ENCODE results near the gene NAV3. TPM values are rescaled to one million over a fixed set of nuclear protein-coding genes. Genes with fewer than 3 reads are reported as not detected.

The NAV3 gene
- total RNA-seq, 1 experiment from 2014 or later, result 3.0 TPM

DNA sequence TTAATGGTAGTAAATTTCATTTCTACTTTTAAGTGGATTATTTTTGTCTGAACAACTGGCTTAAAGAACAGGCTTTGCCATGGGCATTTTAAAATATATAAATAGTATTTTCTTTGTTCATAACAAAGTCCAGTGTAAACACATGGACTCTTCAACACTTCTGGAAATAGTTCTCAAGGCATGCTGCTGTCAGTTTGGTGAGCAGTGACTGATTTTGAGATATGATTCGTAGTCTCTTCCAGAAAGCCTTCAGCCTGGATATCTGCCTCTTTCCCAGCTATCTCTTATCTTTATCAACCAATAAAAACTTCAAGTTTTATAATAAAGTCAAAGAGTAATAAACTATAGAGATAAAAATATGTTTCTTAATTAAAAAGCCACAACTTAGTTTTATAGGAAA, 110.7 kb downstream of the NAV3 start:
- Histone ChIP-seq H3K9ac (ENCODE audit: extremely low read depth, insufficient read length, low read length) (no peak overlapping the region), H4K20me1 (ENCODE audit: control insufficient read depth, insufficient read depth, insufficient read length) (no peaks in the 10 kb centered on the region), H4K8ac (replicated peaks; ENCODE audit: insufficient read length, low read depth, low read length) (no peak overlapping the region), H3K14ac (ENCODE audit: insufficient read depth, low read length) (no peak overlapping the region), H3K27ac (ENCODE audit: insufficient read length, low read depth, low read length) (no peak overlapping the region), H3K27me3 (ENCODE audit: insufficient read depth, low read length) (no peaks in the 10 kb centered on the region), H3K23ac (ENCODE audit: insufficient read length, low read depth, low read length) (no peak overlapping the region), H3K9me3 (ENCODE audit: control insufficient read depth, low read depth, low read length) (no peaks in the 10 kb centered on the region), H2BK15ac (ENCODE audit: low read depth, low read length) (no peak overlapping the region), H3K18ac (ENCODE audit: insufficient read length, low read depth, low read length) (no peak overlapping the region), H3K56ac (ENCODE audit: insufficient read length, low read depth, low read length) (no peak overlapping the region), H3K4me1 (ENCODE audit: insufficient read depth, low read length) (no peaks in the 10 kb centered on the region; the same call in 1 of the 2 replicates), H2BK12ac (ENCODE audit: insufficient read length, low read depth, low read length) (no peak overlapping the region), H2BK120ac (ENCODE audit: low read depth, low read length, poor library complexity, severe bottlenecking) (no peak overlapping the region), H4K91ac (ENCODE audit: insufficient read length, low read depth, low read length) (no peak overlapping the region), H2AFZ (ENCODE audit: low read length) (no peak overlapping the region), H2AK5ac (ENCODE audit: insufficient read length, low read length) (no peak overlapping the region), H3K79me1 (ENCODE audit: insufficient read depth, low read depth, low read length, poor library complexity, severe bottlenecking) (no peaks in the 10 kb centered on the region), H3T11ph (ENCODE audit: low read length) (no peak overlapping the region), H4K5ac (ENCODE audit: insufficient read length, low read depth, low read length) (no peak overlapping the region), H3K4ac (ENCODE audit: low read depth, low read length) (no peak overlapping the region), H3K4me2 (ENCODE audit: insufficient read depth, insufficient read length, low read length) (no peak overlapping the region), H3K23me2 (ENCODE audit: insufficient read length, low read depth, low read length, poor library complexity, severe bottlenecking) (no peaks in the 10 kb centered on the region), H2BK20ac (ENCODE audit: low read depth, low read length, poor library complexity, severe bottlenecking) (no peak overlapping the region), H3K79me2 (ENCODE audit: insufficient read depth, low read length) (no peaks in the 10 kb centered on the region), H2BK5ac (ENCODE audit: insufficient read length, low read length) (no peak overlapping the region)
- WGBS (ENCODE audit: extremely low coverage, insufficient read length, low lambda C conversion rate), result no CpG with 5 or more reads among the region's 1 CpG
- Mint-ChIP-seq H3K36me3 (ENCODE audit: insufficient read depth in 1 of 3, low read depth in 3 of 3) (no peaks in the 10 kb centered on the region), H3K4me1 (peaks cover 4 to 6% of the 10 kb centered on the region in 2 experiments; a peak in 3 of 4 replicates), H3K4me3 (no peak overlapping the region), H3K27ac (no peak overlapping the region), H3K9me3 (no peaks in the 10 kb centered on the region), H3K27me3 (ENCODE audit: low read depth) (no peaks in the 10 kb centered on the region)
- no peak for DNase-seq
- TF ChIP-seq, protein P1, sequence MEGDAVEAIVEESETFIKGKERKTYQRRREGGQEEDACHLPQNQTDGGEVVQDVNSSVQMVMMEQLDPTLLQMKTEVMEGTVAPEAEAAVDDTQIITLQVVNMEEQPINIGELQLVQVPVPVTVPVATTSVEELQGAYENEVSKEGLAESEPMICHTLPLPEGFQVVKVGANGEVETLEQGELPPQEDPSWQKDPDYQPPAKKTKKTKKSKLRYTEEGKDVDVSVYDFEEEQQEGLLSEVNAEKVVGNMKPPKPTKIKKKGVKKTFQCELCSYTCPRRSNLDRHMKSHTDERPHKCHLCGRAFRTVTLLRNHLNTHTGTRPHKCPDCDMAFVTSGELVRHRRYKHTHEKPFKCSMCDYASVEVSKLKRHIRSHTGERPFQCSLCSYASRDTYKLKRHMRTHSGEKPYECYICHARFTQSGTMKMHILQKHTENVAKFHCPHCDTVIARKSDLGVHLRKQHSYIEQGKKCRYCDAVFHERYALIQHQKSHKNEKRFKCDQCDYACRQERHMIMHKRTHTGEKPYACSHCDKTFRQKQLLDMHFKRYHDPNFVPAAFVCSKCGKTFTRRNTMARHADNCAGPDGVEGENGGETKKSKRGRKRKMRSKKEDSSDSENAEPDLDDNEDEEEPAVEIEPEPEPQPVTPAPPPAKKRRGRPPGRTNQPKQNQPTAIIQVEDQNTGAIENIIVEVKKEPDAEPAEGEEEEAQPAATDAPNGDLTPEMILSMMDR (conservative IDR thresholded peaks at IDR 0.05), result no peak
